AG04450 (cell line): ENCODE measurements around the gene NPC1L1. TPM values are rescaled to one million over a fixed set of nuclear protein-coding genes. Genes with fewer than 3 reads are reported as not detected.

Experiments
- CTCF ChIA-PET: fragments of 300-600, 350-600 bp; formaldehyde crosslinking; extraction: SDS; loops from one replicate; lab custom pipeline; 2022; ENCODE audit warnings: antibody characterized with exemption, inconsistent platforms; lab: Charles Lee
- POLR2A ChIA-PET: fragments of 350-600 bp; formaldehyde crosslinking; extraction: SDS; loops from one replicate; lab custom pipeline; 2021; ENCODE audit warnings: antibody characterized with exemption, inconsistent platforms; lab: Yijun Ruan, JAX
- DNase-seq: peaks from one replicate; pipeline ENCODE4 v3.0.0-alpha.2; 2011; ENCODE audit warnings: low read depth, low spot score
- H3K27ac ChIP-seq: one replicate; pipeline ENCODE4 v1.5.1; 2012; ENCODE audit warnings: low read depth, low read length, control low read depth
- H3K27me3 ChIP-seq: one replicate; pipeline ENCODE4 v1.6.0; 2012; ENCODE audit warnings: low read length; ENCODE audit not compliant: control insufficient read depth, insufficient read depth
- H3K4me3 ChIP-seq: 2 replicates; pipeline ENCODE4 v1.5.1; 2011; ENCODE audit warnings: mild to moderate bottlenecking, low read depth, low read length, control low read depth
- H3K9me3 ChIP-seq: 2 replicates; pipeline ENCODE4 v1.5.1; 2012; ENCODE audit warnings: low read length; ENCODE audit not compliant: control insufficient read depth, insufficient read depth
- CTCF ChIP-seq: IDR thresholded peaks from 2 replicates; pipeline ENCODE4 v1.5.1; 2011; ENCODE audit warnings: low read depth, low read length, control low read depth, inconsistent platforms
- polyA plus RNA-seq: library from polyadenylated mRNA; depleted of rRNA; stranded (reverse); fragments of >200 nt; gene quantifications from 2 replicates; pipeline ENCODE4 v1.2.3, GENCODE V29; 2011

Gene NPC1L1
- polyA plus RNA-seq, 1 experiment: 0.36 TPM

DNA sequence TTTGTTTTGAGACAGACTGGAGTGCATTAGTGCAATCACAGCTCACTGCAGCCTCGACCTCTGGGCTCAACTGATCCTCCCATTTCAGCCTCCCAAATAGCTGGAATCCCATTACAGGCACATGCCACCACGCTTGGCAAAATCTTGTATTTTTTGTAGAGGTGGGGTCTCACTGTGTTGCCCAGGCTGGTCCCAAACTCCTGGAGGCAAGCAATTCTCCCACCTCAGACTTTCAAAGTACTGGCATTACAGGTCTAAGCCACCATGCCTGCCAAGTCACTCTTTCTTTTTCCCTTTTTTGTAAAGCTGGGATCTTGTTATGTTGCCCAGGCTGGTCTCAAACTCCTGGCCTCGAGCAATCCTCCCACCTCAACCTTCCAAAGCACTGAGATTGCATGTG lies 8.3 kb upstream of the NPC1L1 start:
- TF ChIP-seq CTCF: no peak
- Histone ChIP-seq H3K27me3 (peaks cover 21% of the 10 kb centered on the region), H3K9me3 (peaks cover 3% of the 10 kb centered on the region; the same call in 1 of the 2 replicates), H3K27ac (no peak overlapping the region), H3K4me3 (no peak overlapping the region)
- no peak for DNase-seq
- ChIA-PET CTCF (interaction anchor here (1.9 to 3.0 kb wide), 2 partner anchors 15 to 16 kb away, joined by 7 to 14 read pairs; no protein-coding TSS in a partner anchor), POLR2A (no interaction called here)

GRCh38 chr7:44548893-44549292 lies 7.8 kb upstream of the NPC1L1 start:
- Histone ChIP-seq H3K27ac (no peak overlapping the region), H3K4me3 (no peak overlapping the region), H3K9me3 (peaks cover 3% of the 10 kb centered on the region; the same call in 1 of the 2 replicates), H3K27me3 (peaks cover 21% of the 10 kb centered on the region)
- ChIA-PET POLR2A (no interaction called here), CTCF (interaction anchor here (1.9 to 3.0 kb wide), 2 partner anchors 14 to 17 kb away, joined by 7 to 14 read pairs; no protein-coding TSS in a partner anchor)
- TF ChIP-seq CTCF: no peak
- DNase-seq: no peak

- Histone ChIP-seq H3K4me3 (no peak overlapping the region), H3K27me3 (peaks cover 19% of the 10 kb centered on the region), H3K9me3 (peaks cover 3% of the 10 kb centered on the region; the same call in 1 of the 2 replicates), H3K27ac (no peak overlapping the region)
- POLR2A ChIA-PET: no interaction called here
- CTCF ChIA-PET: interaction anchor here (1.9 to 3.0 kb wide), 2 partner anchors 13 to 18 kb away, joined by 7 to 14 read pairs; no protein-coding TSS in a partner anchor
- no peak for DNase-seq
- TF ChIP-seq CTCF: no peak
Measured at GRCh38 chr7:44547536-44548231, 6.6 kb upstream of the NPC1L1 start.

- peaks cover 3% of the 10 kb centered on the region; the same call in 1 of the 2 replicates for H3K9me3 ChIP-seq
- TF ChIP-seq CTCF: no peak
- H3K27ac ChIP-seq: no peak overlapping the region
- H3K27me3 ChIP-seq: peaks cover 2% of the 10 kb centered on the region
- no peak for DNase-seq
- POLR2A ChIA-PET: no interaction called here
- CTCF ChIA-PET: interaction anchor here (1.5 kb wide), 1 partner anchor 8 kb away, joined by 4 read pairs; no protein-coding TSS in a partner anchor
- no peak overlapping the region for H3K4me3 ChIP-seq
Measured at GRCh38 chr7:44541876-44542610, 913 bp upstream of the NPC1L1 start.
